Astrocyte of the cerebellum (primary cell): ENCODE results near the gene RAB40B.
A peak's percentile ranks its signal among the peaks of the same experiment; 100 is the strongest.

Source experiments
- DNase-seq: peaks from one replicate; pipeline ENCODE4 v3.0.0-alpha.2; 2011; ENCODE audit warnings: low read depth
- H3K4me3 ChIP-seq: 2 replicates; pipeline ENCODE4 v1.5.1; 2011; ENCODE audit warnings: mild to moderate bottlenecking, low read depth, low read length, moderate library complexity
- in situ Hi-C: cut with HindIII; loops from 2 replicates; pipeline ENCODE4 v1.10.0; 2017; ENCODE audit warnings: low sequenced_read_pairs
- TF ChIP-seq, protein P1 (sequence below): IDR thresholded peaks from 2 replicates; pipeline ENCODE4 v1.5.1; 2012; ENCODE audit warnings: low read length, low read depth, moderate library complexity, mild to moderate bottlenecking; ENCODE audit errors: missing control alignments

RAB40B gene

DNA sequence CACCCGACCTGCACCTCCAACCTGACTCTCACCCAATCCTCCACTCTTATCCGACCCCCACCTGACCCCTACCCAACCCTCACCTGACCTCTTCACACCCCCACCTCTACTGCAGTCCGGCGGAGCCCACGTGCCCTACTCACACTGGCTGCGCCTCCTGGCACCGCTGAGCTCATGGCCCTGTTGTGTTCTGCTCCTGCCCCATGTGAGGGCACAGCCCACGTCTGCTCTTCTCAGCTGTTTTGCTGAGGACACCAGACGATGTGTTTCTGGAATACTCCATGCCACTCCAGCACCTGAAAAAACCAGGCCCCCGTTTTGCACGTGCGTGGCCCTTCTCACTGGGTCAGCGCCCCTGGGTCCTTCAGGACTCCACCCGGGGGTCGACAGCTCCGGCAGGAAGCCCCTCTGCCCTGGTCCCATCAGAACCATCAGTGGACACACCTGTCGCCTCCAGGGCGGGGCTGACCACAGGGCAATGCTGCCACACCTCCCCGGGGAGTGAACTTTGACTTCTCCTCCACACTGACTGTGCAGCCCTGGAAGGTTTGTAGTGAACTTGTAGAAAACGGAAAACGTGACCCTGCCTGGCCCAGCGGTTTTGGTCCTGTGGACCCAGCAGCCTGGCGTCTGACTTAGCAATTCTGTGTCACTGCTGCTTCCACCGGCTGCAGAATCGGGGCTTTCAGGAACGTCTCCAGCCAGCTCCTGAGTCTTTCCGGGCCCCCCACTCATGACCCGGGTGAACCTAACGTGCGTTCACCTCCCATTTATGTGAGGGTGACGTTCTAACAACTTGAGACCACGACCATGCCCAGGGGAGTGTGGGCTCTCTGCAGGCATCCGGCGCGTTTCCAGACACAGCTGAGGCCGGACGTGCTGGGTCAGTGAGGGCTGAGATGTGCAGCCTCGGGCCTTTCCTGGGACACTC, 5.7 kb upstream of the RAB40B start:
- H3K4me3 ChIP-seq = no peak overlapping the region
- TF ChIP-seq, protein P1, sequence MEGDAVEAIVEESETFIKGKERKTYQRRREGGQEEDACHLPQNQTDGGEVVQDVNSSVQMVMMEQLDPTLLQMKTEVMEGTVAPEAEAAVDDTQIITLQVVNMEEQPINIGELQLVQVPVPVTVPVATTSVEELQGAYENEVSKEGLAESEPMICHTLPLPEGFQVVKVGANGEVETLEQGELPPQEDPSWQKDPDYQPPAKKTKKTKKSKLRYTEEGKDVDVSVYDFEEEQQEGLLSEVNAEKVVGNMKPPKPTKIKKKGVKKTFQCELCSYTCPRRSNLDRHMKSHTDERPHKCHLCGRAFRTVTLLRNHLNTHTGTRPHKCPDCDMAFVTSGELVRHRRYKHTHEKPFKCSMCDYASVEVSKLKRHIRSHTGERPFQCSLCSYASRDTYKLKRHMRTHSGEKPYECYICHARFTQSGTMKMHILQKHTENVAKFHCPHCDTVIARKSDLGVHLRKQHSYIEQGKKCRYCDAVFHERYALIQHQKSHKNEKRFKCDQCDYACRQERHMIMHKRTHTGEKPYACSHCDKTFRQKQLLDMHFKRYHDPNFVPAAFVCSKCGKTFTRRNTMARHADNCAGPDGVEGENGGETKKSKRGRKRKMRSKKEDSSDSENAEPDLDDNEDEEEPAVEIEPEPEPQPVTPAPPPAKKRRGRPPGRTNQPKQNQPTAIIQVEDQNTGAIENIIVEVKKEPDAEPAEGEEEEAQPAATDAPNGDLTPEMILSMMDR = no peak
- no peak for DNase-seq
- in situ Hi-C loops = no loop called here

DNA sequence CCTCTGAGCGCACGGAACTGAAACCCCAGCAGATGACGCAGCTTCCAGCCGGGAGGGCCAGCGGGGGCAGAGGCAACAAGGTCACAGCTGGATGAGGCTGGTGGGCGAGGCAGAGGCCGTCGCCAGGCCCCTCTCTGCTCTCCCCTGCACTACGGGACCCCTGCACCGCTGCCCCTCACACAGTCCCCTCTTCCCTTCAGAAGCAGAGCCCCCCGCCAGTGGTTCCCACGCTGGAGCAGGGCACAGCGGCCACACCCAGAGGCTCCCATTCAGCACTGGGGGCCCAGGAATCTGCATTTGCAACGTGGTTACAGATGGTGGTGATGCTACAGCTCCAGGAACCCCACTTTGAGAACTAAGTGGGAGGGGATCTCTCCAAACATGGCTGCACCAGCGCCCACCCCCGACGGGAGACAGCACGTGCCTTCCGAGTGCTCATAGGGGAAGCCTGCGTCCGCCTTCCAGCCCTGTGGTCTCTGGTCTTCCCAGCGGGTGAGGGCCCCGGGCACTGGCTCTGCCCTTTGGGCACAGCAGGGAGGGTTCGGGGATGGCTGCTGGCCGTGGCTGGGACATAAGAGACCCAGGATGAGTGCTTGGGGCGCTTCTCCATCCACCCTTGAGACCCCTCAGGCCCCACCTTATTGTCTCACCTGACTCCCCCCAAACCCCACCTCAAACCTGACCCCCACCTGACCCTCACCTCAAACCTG, 4.7 kb upstream of the RAB40B start:
- H3K4me3 ChIP-seq = no peak overlapping the region
- TF ChIP-seq, protein P1 = no peak
- in situ Hi-C loops = no loop called here
- DNase-seq = no peak

DNA sequence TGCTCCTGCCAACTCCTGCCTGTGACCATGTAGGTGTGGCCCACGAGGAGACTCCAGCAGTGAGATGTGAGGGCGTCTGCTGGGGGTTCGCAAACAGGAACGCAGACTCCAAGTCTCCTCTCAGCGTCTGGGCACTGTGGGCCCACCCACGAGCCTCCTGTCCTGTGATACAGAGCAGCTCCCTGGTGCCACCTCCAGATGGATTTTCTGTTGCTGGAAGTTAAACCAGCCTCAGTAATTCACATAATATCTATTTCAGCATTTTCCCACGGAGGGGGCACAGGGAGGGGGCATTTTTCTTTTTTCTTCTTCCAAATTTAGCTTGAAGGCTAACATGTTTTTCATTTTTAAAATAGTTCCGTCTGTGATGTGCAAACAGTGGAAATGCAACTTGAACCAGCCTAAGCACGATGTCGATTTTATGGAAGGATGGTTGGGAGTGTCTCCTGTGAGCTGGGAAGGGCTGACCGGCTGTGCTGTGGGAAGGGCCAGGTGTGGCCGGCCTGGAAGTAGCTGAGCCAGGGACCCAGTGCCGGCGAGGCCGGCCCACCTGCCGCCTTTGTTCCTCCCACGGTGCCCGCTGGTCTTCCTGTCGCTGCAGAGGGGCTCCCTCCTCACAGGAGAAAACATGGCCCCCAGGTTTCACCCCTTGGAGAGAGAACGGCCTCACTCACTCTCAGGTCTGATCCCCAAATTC, 3.9 kb upstream of the RAB40B start:
- H3K4me3 ChIP-seq = no peak overlapping the region
- TF ChIP-seq, protein P1 = no peak
- no peak for DNase-seq
- in situ Hi-C loops = no loop called here

DNA sequence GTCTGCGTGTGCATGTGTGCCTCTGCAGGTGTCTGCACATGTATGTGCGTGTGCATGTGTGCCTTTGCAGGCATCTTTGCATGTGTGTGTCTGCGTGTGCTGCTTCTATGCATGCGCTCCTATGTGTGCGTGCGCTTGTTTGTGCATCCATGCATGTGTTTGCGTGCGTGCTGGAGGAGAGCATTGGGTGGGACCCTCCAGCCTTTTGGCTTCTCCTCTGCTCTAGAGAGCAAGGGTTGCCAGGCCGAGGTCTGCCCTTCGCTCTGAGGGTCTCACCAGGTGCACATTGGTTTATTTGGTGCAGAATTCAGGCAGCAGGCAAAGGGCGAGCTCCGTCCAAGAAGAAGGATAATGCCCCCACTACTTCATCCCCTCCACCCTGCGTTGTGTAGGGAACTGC, 1.1 kb upstream of the RAB40B start:
- in situ Hi-C loops = no loop called here
- TF ChIP-seq, protein P1 = no peak
- no peak for DNase-seq
- peak overlapping the region; percentile 58 for H3K4me3 ChIP-seq

DNA sequence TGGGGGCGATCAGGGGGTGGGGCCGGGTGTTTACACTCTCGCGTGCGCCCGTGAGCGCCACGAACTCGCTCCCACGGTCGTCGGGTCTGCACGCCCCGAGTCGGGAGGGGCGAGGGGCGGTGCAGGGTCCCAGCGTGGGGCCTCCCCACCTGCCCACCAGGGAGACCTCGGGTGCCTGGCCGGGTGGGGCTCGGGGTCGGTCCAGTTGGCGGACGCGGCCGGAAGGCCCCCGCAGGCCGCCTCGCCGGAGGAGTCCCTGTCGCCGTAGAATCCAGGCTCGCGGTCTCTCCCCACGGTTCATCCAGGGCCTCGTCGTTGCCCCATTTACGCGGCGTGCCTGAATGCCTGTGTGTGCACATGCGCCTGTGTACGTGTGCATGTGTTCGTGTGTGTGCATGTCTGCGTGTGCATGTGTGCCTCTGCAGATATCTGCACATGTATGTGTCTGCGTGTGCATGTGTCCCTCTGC, 510 bp upstream of the RAB40B start:
- TF ChIP-seq, protein P1 = no peak
- in situ Hi-C loops = no loop called here
- DNase-seq = no peak
- H3K4me3 ChIP-seq = peak overlapping the region; percentile 58

DNA sequence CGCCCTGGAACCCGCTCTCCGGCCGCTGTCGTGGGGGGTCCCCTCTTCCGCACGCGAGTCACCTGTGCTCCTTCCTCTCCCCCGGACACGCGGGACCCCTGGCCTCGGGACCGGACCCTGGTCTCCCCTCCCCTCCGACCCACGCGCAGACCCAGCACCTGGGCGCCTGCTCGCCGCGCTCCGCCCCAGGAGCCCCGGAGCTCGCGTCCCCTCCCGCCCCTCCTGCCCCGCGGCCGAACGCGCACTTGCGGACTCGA, 762 bp downstream of the RAB40B start:
- TF ChIP-seq, protein P1 = no peak
- in situ Hi-C loops = no loop called here
- DNase-seq = no peak
- peak overlapping the region; percentile 57 for H3K4me3 ChIP-seq
